H9 (cell line): ENCODE results near the gene CTR9. TPM values are rescaled to one million over a fixed set of nuclear protein-coding genes. Genes with fewer than 3 reads are reported as not detected.

ENCODE experiments used
- DNase-seq: peaks from one replicate; pipeline ENCODE4 v3.0.0-alpha.2; 2017
- H2AFZ ChIP-seq: one replicate; pipeline ENCODE4 v1.6.1; 2013; ENCODE audit warnings: mild to moderate bottlenecking, low read length, control low read depth, moderate library complexity
- H2AK5ac ChIP-seq: 2 replicates; pipeline ENCODE4 v1.6.1; 2013; ENCODE audit warnings: low read length, control low read depth, mixed read lengths; ENCODE audit not compliant: insufficient read length
- H2BK120ac ChIP-seq: one replicate; pipeline ENCODE4 v1.6.1; 2013; ENCODE audit warnings: low read depth, mild to moderate bottlenecking, low read length, control low read depth, inconsistent platforms; ENCODE audit not compliant: poor library complexity, severe bottlenecking
- H2BK12ac ChIP-seq: 2 replicates; pipeline ENCODE4 v1.6.1; 2013; ENCODE audit warnings: low read length, control low read depth, mixed read lengths, low read depth; ENCODE audit not compliant: insufficient read length
- H2BK15ac ChIP-seq: 2 replicates; pipeline ENCODE4 v1.6.1; 2013; ENCODE audit warnings: low read depth, low read length, control low read depth
- H2BK20ac ChIP-seq: one replicate; pipeline ENCODE4 v1.6.1; 2013; ENCODE audit warnings: low read depth, mild to moderate bottlenecking, low read length, control low read depth, inconsistent platforms; ENCODE audit not compliant: poor library complexity, severe bottlenecking
- H2BK5ac ChIP-seq: 2 replicates; pipeline ENCODE4 v1.6.1; 2013; ENCODE audit warnings: low read length, control low read depth, mixed read lengths; ENCODE audit not compliant: insufficient read length
- H3K14ac ChIP-seq: 2 replicates; pipeline ENCODE4 v1.6.1; 2013; ENCODE audit warnings: low read length, control low read depth; ENCODE audit not compliant: insufficient read depth
- H3K18ac ChIP-seq: 2 replicates; pipeline ENCODE4 v1.6.1; 2013; ENCODE audit warnings: low read depth, mild to moderate bottlenecking, mixed read lengths, low read length, control low read depth; ENCODE audit not compliant: insufficient read length
- H3K23ac ChIP-seq: 2 replicates; pipeline ENCODE4 v1.6.1; 2013; ENCODE audit warnings: low read length, control low read depth, mixed read lengths, low read depth; ENCODE audit not compliant: insufficient read length
- H3K23me2 ChIP-seq: 2 replicates; pipeline ENCODE4 v1.6.1; 2013; ENCODE audit warnings: low read depth, mild to moderate bottlenecking, mixed read lengths, low read length, control low read depth; ENCODE audit not compliant: insufficient read length, poor library complexity, severe bottlenecking
- H3K27ac ChIP-seq: 2 replicates; pipeline ENCODE4 v1.5.1; 2013; ENCODE audit warnings: low read length, control low read depth, mixed read lengths, low read depth; ENCODE audit not compliant: insufficient read length
- H3K27me3 ChIP-seq: 2 replicates; pipeline ENCODE4 v1.6.1; 2013; ENCODE audit warnings: low read length, control low read depth, inconsistent platforms; ENCODE audit not compliant: insufficient read depth
- H3K4ac ChIP-seq: 2 replicates; pipeline ENCODE4 v1.6.1; 2013; ENCODE audit warnings: low read depth, mild to moderate bottlenecking, control low read depth, inconsistent platforms, low read length, moderate library complexity
- H3K4me1 ChIP-seq: 2 replicates; pipeline ENCODE4 v1.6.1; 2013; ENCODE audit warnings: low read length, control low read depth, inconsistent platforms; ENCODE audit not compliant: insufficient read depth
- H3K4me2 ChIP-seq: 2 replicates; pipeline ENCODE4 v1.6.1; 2013; ENCODE audit warnings: low read length, control low read depth, mixed read lengths; ENCODE audit not compliant: insufficient read length, insufficient read depth
- H3K56ac ChIP-seq: 2 replicates; pipeline ENCODE4 v1.6.1; 2013; ENCODE audit warnings: low read depth, mild to moderate bottlenecking, mixed read lengths, low read length, control low read depth; ENCODE audit not compliant: insufficient read length
- H3K79me1 ChIP-seq: 2 replicates; pipeline ENCODE4 v1.6.1; 2013; ENCODE audit warnings: low read depth, mild to moderate bottlenecking, moderate library complexity, low read length, control low read depth, inconsistent platforms; ENCODE audit not compliant: insufficient read depth, poor library complexity, severe bottlenecking
- H3K79me2 ChIP-seq: 2 replicates; pipeline ENCODE4 v1.6.1; 2013; ENCODE audit warnings: low read length, control low read depth, inconsistent platforms; ENCODE audit not compliant: insufficient read depth
- H3K9ac ChIP-seq: 2 replicates; pipeline ENCODE4 v1.6.1; 2013; ENCODE audit warnings: low read length, control low read depth, mixed read lengths; ENCODE audit not compliant: insufficient read length; ENCODE audit errors: extremely low read depth
- H3K9me3 ChIP-seq: one replicate; pipeline ENCODE4 v1.6.1; 2013; ENCODE audit warnings: low read depth, low read length, inconsistent platforms; ENCODE audit not compliant: control insufficient read depth
- H3T11ph ChIP-seq: one replicate; pipeline ENCODE4 v1.6.1; 2013; ENCODE audit warnings: mild to moderate bottlenecking, low read length, control low read depth, inconsistent platforms
- H4K20me1 ChIP-seq: one replicate; pipeline ENCODE4 v1.6.1; 2013; ENCODE audit not compliant: control insufficient read depth, insufficient read length, insufficient read depth
- H4K5ac ChIP-seq: 2 replicates; pipeline ENCODE4 v1.6.1; 2013; ENCODE audit warnings: low read depth, mild to moderate bottlenecking, mixed read lengths, low read length, control low read depth; ENCODE audit not compliant: insufficient read length
- H4K8ac ChIP-seq: replicated peaks from 2 replicates; pipeline ENCODE4 v1.6.1; 2013; ENCODE audit warnings: low read length, control low read depth, mixed read lengths, low read depth; ENCODE audit not compliant: insufficient read length
- H4K91ac ChIP-seq: 2 replicates; pipeline ENCODE4 v1.6.1; 2013; ENCODE audit warnings: low read depth, mild to moderate bottlenecking, moderate library complexity, mixed read lengths, low read length, control low read depth; ENCODE audit not compliant: insufficient read length
- H3K27ac Mint-ChIP-seq, 3 experiments: 2 replicates in 2 of 3; 3 replicates in 1 of 3; pipeline ENCODE4 v1.8.0; 2020 to 2021; ENCODE audit warnings: mixed read lengths in 3 of 3, mild to moderate bottlenecking in 1 of 3, moderate library complexity in 1 of 3
- H3K27me3 Mint-ChIP-seq: 2 replicates; pipeline ENCODE4 v1.8.0; 2021; ENCODE audit warnings: low read depth, mild to moderate bottlenecking, moderate library complexity, mixed read lengths
- H3K36me3 Mint-ChIP-seq, 3 experiments: 2 replicates in 2 of 3; 3 replicates in 1 of 3; pipeline ENCODE4 v1.8.0; 2020 to 2021; ENCODE audit warnings: low read depth in 3 of 3, mixed read lengths in 3 of 3; ENCODE audit not compliant: insufficient read depth in 1 of 3
- H3K4me1 Mint-ChIP-seq, 2 experiments: 2 replicates each; pipeline ENCODE4 v1.8.0; 2020; ENCODE audit warnings: mixed read lengths in 2 of 2
- H3K4me3 Mint-ChIP-seq, 2 experiments: 2 replicates in 1 of 2; 3 replicates in 1 of 2; pipeline ENCODE4 v1.8.0; 2020 to 2021; ENCODE audit warnings: mild to moderate bottlenecking in 2 of 2, mixed read lengths in 2 of 2, moderate library complexity in 1 of 2
- H3K9me3 Mint-ChIP-seq, 2 experiments: 2 replicates in 1 of 2; 3 replicates in 1 of 2; pipeline ENCODE4 v1.8.0; 2020; ENCODE audit warnings: mild to moderate bottlenecking in 2 of 2, mixed read lengths in 2 of 2, moderate library complexity in 1 of 2
- CTCF ChIP-seq: fragments of 200-600 bp; sonication (generic); conservative IDR thresholded peaks from 3 replicates; pipeline ENCODE4 v1.8.0; 2021; ENCODE audit warnings: antibody characterized with exemption, mild to moderate bottlenecking
- WGBS: extraction: QIAGEN DNeasy Blood & Tissue Kit; methylation state at CpG from one replicate; pipeline ENCODE4 v1.1.7; 2013; ENCODE audit warnings: missing lambda C conversion rate, low lambda C conversion rate, mixed read lengths; ENCODE audit not compliant: insufficient read length; ENCODE audit errors: extremely low coverage; 5-methylcytosine and 5-hydroxymethylcytosine counted together
- total RNA-seq: library from RNA; stranded (reverse); gene quantifications from 2 replicates; pipeline ENCODE4 v1.2.1, GENCODE V29; 2021

Gene CTR9
- total RNA-seq, 1 experiment from 2014 or later, result 37.5 TPM

GRCh38 chr11:10727146-10727851 lies 23.7 kb upstream of the CTR9 start:
- Histone ChIP-seq H4K5ac (no peak overlapping the region), H3K79me2 (no peaks in the 10 kb centered on the region), H2BK5ac (no peak overlapping the region), H2BK20ac (no peak overlapping the region), H3K23ac (no peak overlapping the region), H2BK120ac (no peak overlapping the region), H2BK12ac (no peak overlapping the region), H3K27ac (no peak overlapping the region), H4K91ac (no peak overlapping the region), H2AK5ac (no peak overlapping the region), H4K8ac (no peak overlapping the region), H2AFZ (no peak overlapping the region), H3T11ph (no peak overlapping the region), H3K27me3 (no peaks in the 10 kb centered on the region), H3K23me2 (peaks cover 4% of the 10 kb centered on the region), H3K4me1 (no peaks in the 10 kb centered on the region; the same call in 1 of the 2 replicates), H3K9me3 (no peaks in the 10 kb centered on the region), H4K20me1 (no peaks in the 10 kb centered on the region), H3K4me2 (no peak overlapping the region), H3K79me1 (no peaks in the 10 kb centered on the region), H2BK15ac (no peak overlapping the region), H3K4ac (no peak overlapping the region), H3K18ac (no peak overlapping the region), H3K9ac (no peak overlapping the region), H3K14ac (no peak overlapping the region), H3K56ac (no peak overlapping the region)
- Mint-ChIP-seq H3K4me1 (peaks cover 6 to 9% of the 10 kb centered on the region in 2 experiments), H3K9me3 (no peaks in the 10 kb centered on the region; a peak in 1 of 5 replicates), H3K36me3 (no peaks in the 10 kb centered on the region; a peak in 1 of 7 replicates), H3K27ac (no peak overlapping the region), H3K27me3 (peaks cover 9% of the 10 kb centered on the region), H3K4me3 (no peak overlapping the region)
- DNase-seq, result no peak
- WGBS, result no CpG with 5 or more reads among the region's 4 CpGs
- TF ChIP-seq CTCF, result no peak
